Measurements from ENCODE around the gene IQCH. TPM values are rescaled to one million over a fixed set of nuclear protein-coding genes. Genes with fewer than 3 reads are reported as not detected.

Gene IQCH
- total and polyA plus RNA-seq, 4 experiments from 2014 or later = 0.99 to 2.1 (median 1.5) TPM

DNA sequence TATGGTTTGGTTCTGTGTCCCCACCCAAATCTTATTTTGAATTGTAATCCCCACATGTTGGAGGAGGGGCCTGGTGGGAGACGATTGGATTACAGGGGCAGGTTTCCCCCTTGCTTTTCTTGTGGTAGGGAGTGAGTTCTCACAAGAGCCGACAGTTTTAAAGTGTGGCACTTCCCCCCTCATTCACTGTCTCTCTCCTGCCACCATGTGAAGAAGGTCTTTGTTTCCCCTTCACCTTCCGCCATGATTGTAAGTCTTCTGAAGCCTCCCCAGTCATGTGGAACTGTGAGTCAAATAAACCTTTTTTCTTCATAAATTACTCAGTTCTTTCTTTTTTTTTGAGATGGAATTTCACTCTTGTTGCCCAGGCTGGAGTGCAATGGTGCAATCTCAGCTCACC lies 124.9 kb downstream of the IQCH start:
- Histone ChIP-seq H3K27me3 (ENCODE audit: insufficient read depth, low read length) (no peaks in the 10 kb centered on the region), H3K36me3 (ENCODE audit: insufficient read depth, low read length) (no peaks in the 10 kb centered on the region), H3K9me3 (ENCODE audit: control insufficient read depth in 1 of 2, low read length in 2 of 2) (no peaks in the 10 kb centered on the region), H3K27ac (ENCODE audit: low read depth, low read length) (no peak overlapping the region), H3K4me3 (ENCODE audit: low read length in 2 of 2) (no peak overlapping the region), H3K4me1 (ENCODE audit: insufficient read depth, low read length) (no peaks in the 10 kb centered on the region)
- intact Hi-C loops (cut with micrococcal nuclease) = no loop called here
- POLR2A ChIA-PET (ENCODE audit: partially characterized antibody) = no interaction called here
- no peak for DNase-seq
- CTCF ChIA-PET (ENCODE audit: partially characterized antibody) = no interaction called here
- Mint-ChIP-seq H3K27me3 (peaks cover 0 to 5% of the 10 kb centered on the region in 2 donors), H3K36me3 (no peaks in the 10 kb centered on the region), H3K27ac (no peak overlapping the region), H3K9me3 (no peaks in the 10 kb centered on the region), H3K4me1 (no peaks in the 10 kb centered on the region), H3K4me3 (no peak overlapping the region)

- H3K4me1 Mint-ChIP-seq = no peaks in the 10 kb centered on the region
- ChIA-PET POLR2A (ENCODE audit: partially characterized antibody) (no interaction called here), CTCF (ENCODE audit: partially characterized antibody) (no interaction called here)
- no peaks in the 10 kb centered on the region for H3K9me3 ChIP-seq (ENCODE audit: control insufficient read depth in 1 of 2, low read length in 2 of 2)
- peaks cover 0 to 7% of the 10 kb centered on the region in 2 donors for H3K27me3 Mint-ChIP-seq
- no peaks in the 10 kb centered on the region for H3K27me3 ChIP-seq (ENCODE audit: insufficient read depth, low read length)
- no peak for DNase-seq
- no peak overlapping the region for H3K4me3 ChIP-seq (ENCODE audit: low read length in 2 of 2)
- H3K4me3 Mint-ChIP-seq = no peak overlapping the region
- no peaks in the 10 kb centered on the region for H3K36me3 Mint-ChIP-seq
- H3K4me1 ChIP-seq (ENCODE audit: insufficient read depth, low read length) = no peaks in the 10 kb centered on the region
- H3K27ac ChIP-seq (ENCODE audit: low read depth, low read length) = no peak overlapping the region
- intact Hi-C loops (cut with micrococcal nuclease) = no loop called here
- H3K36me3 ChIP-seq (ENCODE audit: insufficient read depth, low read length) = no peaks in the 10 kb centered on the region
- no peaks in the 10 kb centered on the region for H3K9me3 Mint-ChIP-seq
- H3K27ac Mint-ChIP-seq = no peak overlapping the region
These were observed 126.3 kb downstream of the IQCH start for GRCh38 chr15:67380921-67381320.

DNA sequence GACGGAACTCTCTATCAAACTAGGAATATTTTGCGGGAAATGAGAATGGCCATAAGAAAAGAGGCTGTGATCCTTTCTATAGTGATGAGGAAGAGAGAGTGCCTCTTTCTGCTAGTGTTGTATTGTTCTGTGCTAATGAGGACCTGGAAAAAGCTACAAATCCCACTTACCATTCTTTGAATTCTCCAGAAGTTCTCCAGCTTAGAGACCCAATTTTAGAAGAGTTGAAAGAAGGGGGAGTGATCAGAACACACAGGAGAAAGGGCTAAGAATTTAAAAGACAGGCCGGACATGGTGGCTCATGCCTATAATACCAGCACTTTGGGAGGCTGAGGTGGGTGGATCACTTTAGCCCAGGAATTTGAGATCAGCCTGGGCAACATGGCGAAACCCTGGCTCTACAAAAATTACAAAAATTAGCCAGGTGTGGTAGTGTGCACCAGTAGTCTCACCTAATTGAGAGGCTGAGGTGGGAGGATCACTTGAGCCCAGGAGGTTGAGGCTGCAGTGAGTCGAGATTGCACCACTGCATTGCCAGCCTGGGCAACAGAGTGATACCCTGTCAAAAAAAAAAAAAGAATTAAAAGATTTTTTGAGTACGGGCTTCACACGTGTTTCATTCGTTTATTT lies 126.9 kb downstream of the IQCH start:
- Mint-ChIP-seq H3K4me3 (no peak overlapping the region), H3K27me3 (peaks cover 0 to 7% of the 10 kb centered on the region in 2 donors), H3K9me3 (no peaks in the 10 kb centered on the region), H3K27ac (no peak overlapping the region), H3K36me3 (no peaks in the 10 kb centered on the region), H3K4me1 (no peaks in the 10 kb centered on the region)
- Histone ChIP-seq H3K27ac (ENCODE audit: low read depth, low read length) (no peak overlapping the region), H3K4me3 (ENCODE audit: low read length in 2 of 2) (no peak overlapping the region), H3K9me3 (ENCODE audit: control insufficient read depth in 1 of 2, low read length in 2 of 2) (no peaks in the 10 kb centered on the region), H3K36me3 (ENCODE audit: insufficient read depth, low read length) (no peaks in the 10 kb centered on the region), H3K27me3 (ENCODE audit: insufficient read depth, low read length) (no peaks in the 10 kb centered on the region), H3K4me1 (ENCODE audit: insufficient read depth, low read length) (no peaks in the 10 kb centered on the region)
- DNase-seq = no peak
- ChIA-PET POLR2A (ENCODE audit: partially characterized antibody) (no interaction called here), CTCF (ENCODE audit: partially characterized antibody) (no interaction called here)
- intact Hi-C loops (cut with micrococcal nuclease) = no loop called here

DNA sequence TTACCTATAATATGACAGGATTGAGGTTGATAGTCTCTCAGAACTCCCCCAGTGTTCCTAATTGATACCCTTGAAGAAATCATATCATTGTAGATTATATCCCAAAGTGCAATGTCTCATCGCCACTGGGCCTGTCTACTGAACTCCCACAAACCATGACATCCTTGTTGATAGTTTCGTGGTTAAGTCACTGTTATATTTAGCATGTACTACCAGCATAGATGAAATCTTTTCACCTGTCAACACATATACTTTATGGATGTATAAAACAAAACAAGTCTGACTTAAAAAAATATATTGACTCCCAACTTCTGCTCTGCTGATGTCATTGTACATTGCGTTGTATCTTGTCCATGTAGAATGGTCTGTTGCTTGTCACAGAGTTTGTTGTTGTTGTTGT lies 128.1 kb downstream of the IQCH start:
- no peaks in the 10 kb centered on the region for H3K9me3 Mint-ChIP-seq
- H3K9me3 ChIP-seq (ENCODE audit: control insufficient read depth in 1 of 2, low read length in 2 of 2) = no peaks in the 10 kb centered on the region
- H3K36me3 ChIP-seq (ENCODE audit: insufficient read depth, low read length) = no peaks in the 10 kb centered on the region
- POLR2A ChIA-PET (ENCODE audit: partially characterized antibody) = no interaction called here
- intact Hi-C loops (cut with micrococcal nuclease) = no loop called here
- H3K27me3 Mint-ChIP-seq = peaks cover 3 to 7% of the 10 kb centered on the region in 2 donors
- H3K4me1 Mint-ChIP-seq = no peaks in the 10 kb centered on the region
- no peak overlapping the region for H3K4me3 Mint-ChIP-seq
- no peak for DNase-seq
- H3K4me1 ChIP-seq (ENCODE audit: insufficient read depth, low read length) = no peaks in the 10 kb centered on the region
- no peak overlapping the region for H3K27ac ChIP-seq (ENCODE audit: low read depth, low read length)
- H3K27ac Mint-ChIP-seq = no peak overlapping the region
- H3K4me3 ChIP-seq (ENCODE audit: low read length in 2 of 2) = no peak overlapping the region
- H3K27me3 ChIP-seq (ENCODE audit: insufficient read depth, low read length) = no peaks in the 10 kb centered on the region
- H3K36me3 Mint-ChIP-seq = no peaks in the 10 kb centered on the region
- CTCF ChIA-PET (ENCODE audit: partially characterized antibody) = no interaction called here

DNA sequence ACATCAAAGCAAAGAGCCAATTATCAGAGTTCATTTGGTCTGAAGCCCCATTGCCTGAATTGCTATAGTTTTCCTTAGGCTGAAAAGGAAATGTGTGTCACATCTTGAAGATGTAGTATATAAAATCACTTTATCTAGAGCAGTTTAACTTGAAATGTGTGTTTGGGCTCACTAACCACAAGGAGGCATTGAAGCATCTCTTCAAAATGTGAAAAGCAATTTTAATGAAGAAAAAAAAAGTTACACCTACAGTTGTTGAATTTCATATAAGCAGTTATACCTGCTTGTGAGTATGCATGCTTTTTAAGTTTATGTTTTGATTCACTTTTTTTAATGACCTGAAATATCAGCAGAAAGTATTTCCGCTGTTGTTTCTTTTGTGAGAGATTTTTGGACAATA lies 129.3 kb downstream of the IQCH start:
- Histone ChIP-seq H3K4me3 (ENCODE audit: low read length in 2 of 2) (no peak overlapping the region), H3K27ac (ENCODE audit: low read depth, low read length) (no peak overlapping the region), H3K9me3 (ENCODE audit: control insufficient read depth in 1 of 2, low read length in 2 of 2) (no peaks in the 10 kb centered on the region), H3K27me3 (ENCODE audit: insufficient read depth, low read length) (no peaks in the 10 kb centered on the region), H3K36me3 (ENCODE audit: insufficient read depth, low read length) (no peaks in the 10 kb centered on the region), H3K4me1 (ENCODE audit: insufficient read depth, low read length) (no peaks in the 10 kb centered on the region)
- ChIA-PET POLR2A (ENCODE audit: partially characterized antibody) (no interaction called here), CTCF (ENCODE audit: partially characterized antibody) (no interaction called here)
- no peak overlapping the region for H3K4me3 Mint-ChIP-seq
- intact Hi-C loops (cut with micrococcal nuclease) = no loop called here
- no peaks in the 10 kb centered on the region for H3K36me3 Mint-ChIP-seq
- H3K4me1 Mint-ChIP-seq = no peaks in the 10 kb centered on the region
- no peaks in the 10 kb centered on the region for H3K9me3 Mint-ChIP-seq
- DNase-seq = no peak
- peaks cover 3 to 7% of the 10 kb centered on the region in 2 donors for H3K27me3 Mint-ChIP-seq
- H3K27ac Mint-ChIP-seq = no peak overlapping the region

- Mint-ChIP-seq H3K4me3 (no peak overlapping the region), H3K27ac (no peak overlapping the region), H3K27me3 (peaks cover 3 to 7% of the 10 kb centered on the region in 2 donors), H3K9me3 (no peaks in the 10 kb centered on the region), H3K36me3 (no peaks in the 10 kb centered on the region), H3K4me1 (no peaks in the 10 kb centered on the region)
- Histone ChIP-seq H3K27ac (ENCODE audit: low read depth, low read length) (no peak overlapping the region), H3K4me3 (ENCODE audit: low read length in 2 of 2) (no peak overlapping the region), H3K27me3 (ENCODE audit: insufficient read depth, low read length) (no peaks in the 10 kb centered on the region), H3K4me1 (ENCODE audit: insufficient read depth, low read length) (no peaks in the 10 kb centered on the region), H3K9me3 (ENCODE audit: control insufficient read depth in 1 of 2, low read length in 2 of 2) (no peaks in the 10 kb centered on the region), H3K36me3 (ENCODE audit: insufficient read depth, low read length) (no peaks in the 10 kb centered on the region)
- CTCF ChIA-PET (ENCODE audit: partially characterized antibody) = no interaction called here
- intact Hi-C loops (cut with micrococcal nuclease) = no loop called here
- POLR2A ChIA-PET (ENCODE audit: partially characterized antibody) = no interaction called here
- no peak for DNase-seq
These were observed 130.2 kb downstream of the IQCH start for GRCh38 chr15:67384761-67385160.

- Mint-ChIP-seq H3K27me3 (peaks cover 5 to 6% of the 10 kb centered on the region in 2 donors), H3K9me3 (no peaks in the 10 kb centered on the region), H3K27ac (no peak overlapping the region), H3K4me3 (no peak overlapping the region), H3K4me1 (no peaks in the 10 kb centered on the region), H3K36me3 (no peaks in the 10 kb centered on the region)
- intact Hi-C loops (cut with micrococcal nuclease) = no loop called here
- Histone ChIP-seq H3K36me3 (ENCODE audit: insufficient read depth, low read length) (no peaks in the 10 kb centered on the region), H3K27me3 (ENCODE audit: insufficient read depth, low read length) (no peaks in the 10 kb centered on the region), H3K4me1 (ENCODE audit: insufficient read depth, low read length) (no peaks in the 10 kb centered on the region), H3K9me3 (ENCODE audit: control insufficient read depth in 1 of 2, low read length in 2 of 2) (no peaks in the 10 kb centered on the region), H3K4me3 (ENCODE audit: low read length in 2 of 2) (no peak overlapping the region), H3K27ac (ENCODE audit: low read depth, low read length) (no peak overlapping the region)
- no peak for DNase-seq
- POLR2A ChIA-PET (ENCODE audit: partially characterized antibody) = no interaction called here
- CTCF ChIA-PET (ENCODE audit: partially characterized antibody) = no interaction called here
These were observed 131.4 kb downstream of the IQCH start for GRCh38 chr15:67385971-67386370.

- H3K9me3 ChIP-seq (ENCODE audit: control insufficient read depth in 1 of 2, low read length in 2 of 2) = no peaks in the 10 kb centered on the region
- Mint-ChIP-seq H3K4me1 (no peaks in the 10 kb centered on the region), H3K27me3 (peaks cover 2 to 5% of the 10 kb centered on the region in 2 donors), H3K9me3 (no peaks in the 10 kb centered on the region), H3K4me3 (no peak overlapping the region), H3K27ac (no peak overlapping the region), H3K36me3 (no peaks in the 10 kb centered on the region)
- ChIA-PET CTCF (ENCODE audit: partially characterized antibody) (interaction anchor here (1.0 kb wide), 1 partner anchor 13 kb away, joined by 3 read pairs; no protein-coding TSS in a partner anchor), POLR2A (ENCODE audit: partially characterized antibody) (no interaction called here)
- no peak for DNase-seq
- intact Hi-C loops (cut with micrococcal nuclease) = no loop called here
- no peak overlapping the region for H3K27ac ChIP-seq (ENCODE audit: low read depth, low read length)
- H3K36me3 ChIP-seq (ENCODE audit: insufficient read depth, low read length) = no peaks in the 10 kb centered on the region
- no peaks in the 10 kb centered on the region for H3K4me1 ChIP-seq (ENCODE audit: insufficient read depth, low read length)
- H3K27me3 ChIP-seq (ENCODE audit: insufficient read depth, low read length) = no peaks in the 10 kb centered on the region
- no peak overlapping the region for H3K4me3 ChIP-seq (ENCODE audit: low read length in 2 of 2)
These were observed 132.4 kb downstream of the IQCH start for GRCh38 chr15:67386947-67387346.
